ENCODE measurements around the gene ST6GALNAC2. TPM values are rescaled to one million over a fixed set of nuclear protein-coding genes. Genes with fewer than 3 reads are reported as not detected.

ST6GALNAC2 gene
- total RNA-seq, 1 donor from 2014 or later, result 6.1 TPM

- ATAC-seq (ENCODE audit: poor library complexity), result peak; percentile 50
- no peak for DNase-seq
- intact Hi-C loops (cut with DNase I), result no loop called here
These were observed 38.4 kb downstream of the ST6GALNAC2 start for GRCh38 chr17:76547183-76547641.

GRCh38 chr17:76546556-76547182 lies 39.0 kb downstream of the ST6GALNAC2 start:
- intact Hi-C loops (cut with DNase I), result no loop called here
- ATAC-seq (ENCODE audit: poor library complexity) (no peak), DNase-seq (no peak)

GRCh38 chr17:76545918-76546555 lies 39.6 kb downstream of the ST6GALNAC2 start:
- intact Hi-C loops (cut with DNase I), result loop anchor here (2.0 kb wide), 1 partner anchor 21 kb away; no protein-coding TSS in a partner anchor
- ATAC-seq (ENCODE audit: poor library complexity) (no peak), DNase-seq (no peak)

- DNase-seq, result peak; percentile 82
These were observed 40.9 kb downstream of the ST6GALNAC2 start for GRCh38 chr17:76544546-76545365.

DNA sequence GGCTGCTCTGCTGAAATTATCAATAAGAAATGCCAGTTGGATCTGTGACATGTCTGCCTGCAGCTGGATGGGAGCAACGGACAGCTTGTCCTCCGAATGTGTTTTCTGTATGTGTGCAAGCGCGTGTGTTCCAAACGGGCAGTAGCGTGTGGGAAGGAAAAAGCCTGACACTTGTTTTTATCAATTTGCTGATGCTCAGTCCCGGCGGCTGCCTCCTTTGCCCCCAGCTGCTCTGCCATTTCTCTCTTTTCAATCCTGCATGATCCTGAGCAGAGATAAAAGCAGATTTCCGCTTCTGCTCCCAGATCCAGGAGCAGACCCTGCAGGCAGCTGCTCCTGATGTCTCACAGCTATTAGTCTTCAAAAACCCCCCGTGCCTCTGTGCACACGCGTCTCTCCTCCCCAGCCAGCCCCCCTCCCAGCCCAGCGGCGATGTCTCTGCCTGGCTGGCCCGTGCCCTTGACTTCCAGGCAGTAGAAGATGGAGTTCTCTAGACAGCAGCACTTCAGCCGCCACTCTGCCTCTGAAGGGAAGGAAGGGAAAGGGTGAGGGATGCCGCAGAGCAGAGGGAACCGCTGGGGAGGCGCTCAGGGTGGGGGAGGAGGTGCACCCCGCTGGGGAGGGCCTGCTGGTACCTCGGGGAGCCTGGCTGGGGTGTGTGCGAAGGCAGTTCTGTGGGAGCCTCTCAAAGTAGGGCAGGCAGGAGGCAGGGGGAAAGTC lies 41.7 kb downstream of the ST6GALNAC2 start:
- intact Hi-C loops (cut with DNase I), result loop anchor here (2.0 kb wide), 1 partner anchor 19 kb away; no protein-coding TSS in a partner anchor
- no peak for DNase-seq
- peak; percentile 14 for ATAC-seq (ENCODE audit: poor library complexity)

More at GRCh38 chr17:76544546-76545365, 40.9 kb downstream of the ST6GALNAC2 start:
- intact Hi-C loops (cut with DNase I), result loop anchor here (2.0 kb wide), 1 partner anchor 20 kb away; no protein-coding TSS in a partner anchor
- ATAC-seq (ENCODE audit: poor library complexity), result peak; percentile 72

DNA sequence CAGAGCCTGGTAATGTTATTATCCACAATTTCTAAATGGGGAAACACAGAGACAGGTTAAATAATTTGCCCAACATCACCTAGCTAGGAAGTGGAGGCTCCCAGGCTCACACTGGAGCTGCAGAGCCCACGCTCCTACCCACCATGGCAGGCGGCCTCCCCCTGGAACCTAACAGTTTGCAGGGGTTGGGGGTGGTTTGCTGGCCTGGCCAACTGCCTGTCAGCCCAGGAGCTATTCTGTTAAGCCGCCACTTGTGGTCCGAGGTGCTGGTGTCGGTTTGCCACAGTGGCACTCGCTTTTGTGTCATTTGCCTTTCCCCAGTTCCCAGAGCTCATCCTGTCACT lies 42.2 kb downstream of the ST6GALNAC2 start:
- no peak for DNase-seq
- intact Hi-C loops (cut with DNase I), result no loop called here
- no peak for ATAC-seq (ENCODE audit: poor library complexity)

DNA sequence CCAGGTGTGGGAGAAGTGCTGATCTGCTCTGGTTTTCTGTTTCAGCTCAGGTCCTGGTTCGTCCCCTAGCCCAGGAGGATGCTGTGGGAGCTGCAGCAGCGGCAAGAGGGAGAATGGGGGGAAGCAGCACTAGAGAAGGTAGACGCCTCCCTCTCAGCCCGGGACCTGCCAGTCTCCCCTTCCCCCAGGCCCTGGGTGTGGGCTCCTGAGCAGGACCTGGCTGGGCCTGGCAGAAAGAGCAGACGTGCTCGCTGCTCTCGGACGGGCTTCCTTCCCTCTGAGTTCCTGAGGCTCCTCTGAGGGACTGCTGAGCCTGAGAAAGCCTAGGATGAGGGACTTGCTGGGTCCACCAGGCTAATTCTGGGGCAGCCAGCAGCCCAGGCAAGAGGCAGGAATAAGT lies 42.7 kb downstream of the ST6GALNAC2 start:
- intact Hi-C loops (cut with DNase I), result no loop called here
- ATAC-seq (ENCODE audit: poor library complexity) (no peak), DNase-seq (no peak)

DNA sequence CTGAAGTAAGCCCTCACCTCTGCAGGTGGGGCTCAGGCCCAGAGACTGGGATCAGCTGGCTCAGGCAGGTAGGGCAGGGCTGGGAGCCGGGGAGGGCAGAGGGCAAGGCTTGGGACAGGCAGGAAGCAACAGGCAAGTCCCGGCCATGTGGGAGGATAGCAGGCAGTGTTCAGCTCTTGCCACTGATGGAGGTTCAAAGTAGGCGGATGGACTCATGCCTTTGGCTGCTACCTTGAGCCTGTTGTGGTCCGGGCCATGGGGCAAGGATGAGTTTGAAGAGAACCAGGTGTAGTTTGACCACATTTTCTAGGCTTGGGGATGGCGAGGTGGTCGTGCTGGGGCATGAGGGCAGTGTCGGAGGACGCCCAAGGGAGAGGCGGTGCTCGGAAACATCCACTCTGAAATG lies 43.1 kb downstream of the ST6GALNAC2 start:
- DNase-seq, result no peak
- intact Hi-C loops (cut with DNase I), result no loop called here
- no peak for ATAC-seq (ENCODE audit: poor library complexity)

- intact Hi-C loops (cut with DNase I), result no loop called here
- no peak for ATAC-seq (ENCODE audit: poor library complexity)
- peak; percentile 27 for DNase-seq
These were observed 43.8 kb downstream of the ST6GALNAC2 start for GRCh38 chr17:76541739-76542454.

DNA sequence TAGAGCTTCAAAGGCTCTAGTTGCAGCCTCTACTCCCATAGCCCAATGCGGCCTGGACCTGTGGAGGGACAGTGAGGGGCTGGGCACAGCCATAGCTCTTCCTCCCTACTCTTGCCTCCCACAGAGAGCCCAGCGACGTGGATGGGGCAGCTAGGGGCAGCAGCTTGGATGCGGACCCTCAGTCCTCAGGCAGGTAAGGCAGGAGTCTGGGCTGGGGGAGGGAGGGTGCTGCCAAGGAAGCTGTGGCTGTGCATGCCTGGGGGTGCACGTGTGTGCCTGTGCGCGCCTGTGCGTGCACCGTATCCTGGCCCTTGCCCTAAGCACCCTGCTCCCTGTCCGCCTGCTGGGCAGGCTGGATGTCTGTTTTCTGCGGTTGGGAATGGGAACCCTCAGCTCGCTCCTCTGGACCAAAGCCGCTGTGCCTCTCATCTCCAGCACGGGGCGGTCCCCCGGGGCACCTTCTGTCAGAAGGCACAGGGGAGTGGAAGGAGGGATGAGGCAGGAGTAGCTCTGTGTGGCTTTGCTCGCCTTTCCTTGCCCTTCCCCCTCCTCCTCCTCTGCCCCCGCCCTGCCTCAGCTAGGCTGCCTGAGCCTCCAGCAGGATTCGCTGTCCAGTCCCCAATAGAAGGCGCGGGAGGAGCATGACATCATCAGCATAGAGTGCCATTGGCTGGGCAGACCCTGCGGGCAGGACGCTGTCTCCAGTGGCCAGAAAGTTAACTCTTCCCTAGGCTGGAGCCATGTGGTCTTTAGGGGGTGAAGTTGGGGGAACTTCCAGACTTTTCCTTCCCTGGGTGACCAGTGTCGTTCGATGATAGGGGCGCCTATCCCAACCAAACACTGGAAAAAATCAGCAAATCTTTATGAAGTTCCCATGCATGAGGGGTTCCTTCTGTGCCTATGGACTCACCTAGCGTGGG lies 45.0 kb downstream of the ST6GALNAC2 start:
- intact Hi-C loops (cut with DNase I), result no loop called here
- ATAC-seq (ENCODE audit: poor library complexity), result peak; percentile 87

GRCh38 chr17:76539631-76540271 lies 45.9 kb downstream of the ST6GALNAC2 start, which contains the start of gene PRCD:
TSS of gene PRCD (plus strand) at chr17:76540044. CDS start at chr17:76540142, 98 bp downstream.
- intact Hi-C loops (cut with DNase I), result no loop called here
- no peak for ATAC-seq (ENCODE audit: poor library complexity)
- DNase-seq, result no peak

More for the DNA sequence above, 45.0 kb downstream of the ST6GALNAC2 start:
- DNase-seq, result peak; percentile 93

DNA sequence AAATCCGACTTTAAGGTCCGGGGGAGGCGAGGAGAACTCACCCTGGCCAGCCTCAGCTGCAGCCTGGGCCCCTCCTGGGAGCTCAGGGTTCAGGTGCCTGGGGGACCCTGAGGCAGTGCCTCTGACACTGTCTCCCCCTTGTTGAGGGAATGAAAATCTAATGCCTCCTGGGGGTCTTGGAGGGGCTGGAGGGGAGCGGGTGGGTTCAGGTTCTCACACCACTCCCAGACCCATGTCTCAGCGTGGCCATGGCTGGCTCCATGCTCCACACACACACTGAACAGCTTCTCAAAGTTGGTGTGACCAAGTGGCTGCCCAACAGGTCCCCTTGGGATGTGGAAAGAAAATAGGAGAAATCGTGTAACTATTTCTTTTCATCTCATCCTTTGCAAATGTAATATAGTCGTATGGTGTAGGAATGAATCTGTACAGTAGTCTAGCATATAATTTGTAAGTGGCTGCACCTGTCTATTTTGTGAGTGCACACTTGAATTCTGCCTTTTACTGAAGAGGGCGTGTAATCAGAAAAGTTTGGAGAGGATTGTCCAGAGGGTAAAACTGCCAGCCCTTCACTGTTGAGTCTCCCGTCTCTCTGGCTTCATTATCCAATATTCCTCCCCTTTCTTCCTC lies 46.6 kb downstream of the ST6GALNAC2 start:
- no peak for ATAC-seq (ENCODE audit: poor library complexity)
- intact Hi-C loops (cut with DNase I), result no loop called here
- no peak for DNase-seq

GRCh38 chr17:76538281-76538931 lies 47.3 kb downstream of the ST6GALNAC2 start:
- ATAC-seq (ENCODE audit: poor library complexity), result no peak
- no peak for DNase-seq
- intact Hi-C loops (cut with DNase I), result no loop called here

- peak; percentile 72 for ATAC-seq (ENCODE audit: poor library complexity)
- peak; percentile 74 for DNase-seq
- intact Hi-C loops (cut with DNase I), result no loop called here
These were observed 47.9 kb downstream of the ST6GALNAC2 start, which contains the start of gene CYGB for GRCh38 chr17:76537578-76538280. TSS of gene CYGB (minus strand) at chr17:76537709. CDS start at chr17:76537542, 167 bp downstream.

GRCh38 chr17:76537288-76537577 lies 48.4 kb downstream of the ST6GALNAC2 start:
- intact Hi-C loops (cut with DNase I), result no loop called here
- ATAC-seq (ENCODE audit: poor library complexity) (no peak), DNase-seq (peak; percentile 76)

All from Right ventricle myocardium superior (tissue), 1 donor.